HG03378 (cell line): ENCODE results near the gene LYRM4.

Experiments
- ATAC-seq: cut with Tn5 transposase; IDR thresholded peaks from one replicate; pipeline ENCODE4 v1.9.1; 2021; ENCODE audit warnings: mild to moderate bottlenecking, moderate library complexity; ENCODE audit not compliant: unreplicated experiment

LYRM4 gene

GRCh38 chr6:5103250-5103649 lies 157.5 kb downstream of the LYRM4 start:
- ATAC-seq, result no peak

GRCh38 chr6:5102267-5102970 lies 158.3 kb downstream of the LYRM4 start:
- no peak for ATAC-seq

- no peak for ATAC-seq
These were observed 159.9 kb downstream of the LYRM4 start for GRCh38 chr6:5100806-5101205.

GRCh38 chr6:5099537-5099936 lies 161.2 kb downstream of the LYRM4 start:
- no peak for ATAC-seq

- ATAC-seq, result no peak
These were observed 162.1 kb downstream of the LYRM4 start for GRCh38 chr6:5098501-5099270.

GRCh38 chr6:5096482-5096881 lies 164.3 kb downstream of the LYRM4 start:
- ATAC-seq, result no peak

GRCh38 chr6:5095236-5095635 lies 165.5 kb downstream of the LYRM4 start:
- peak; percentile 73 for ATAC-seq

- no peak for ATAC-seq
These were observed 166.4 kb downstream of the LYRM4 start for GRCh38 chr6:5094327-5094726.

- no peak for ATAC-seq
These were observed 167.3 kb downstream of the LYRM4 start for GRCh38 chr6:5093231-5094015.

GRCh38 chr6:5091210-5092069 lies 169.3 kb downstream of the LYRM4 start:
- ATAC-seq, result no peak

- ATAC-seq, result no peak
These were observed 170.1 kb downstream of the LYRM4 start for GRCh38 chr6:5090603-5091002.

GRCh38 chr6:5089481-5090438 lies 171.0 kb downstream of the LYRM4 start:
- no peak for ATAC-seq

- ATAC-seq, result no peak
These were observed 172.0 kb downstream of the LYRM4 start for GRCh38 chr6:5088780-5089179.

GRCh38 chr6:5087389-5087788 lies 173.4 kb downstream of the LYRM4 start:
- ATAC-seq, result no peak

- no peak for ATAC-seq
These were observed 174.4 kb downstream of the LYRM4 start for GRCh38 chr6:5086294-5086890.

GRCh38 chr6:5085648-5086293 lies 175.0 kb downstream of the LYRM4 start:
- ATAC-seq, result no peak

- peak; percentile 58 for ATAC-seq
These were observed 175.7 kb downstream of the LYRM4 start, which contains the start of gene PPP1R3G for GRCh38 chr6:5084781-5085647. Gene PPP1R3G (plus strand): TSS chr6:5085341. CDS start chr6:5085486, 145 bp downstream.

GRCh38 chr6:5084360-5084780 lies 176.4 kb downstream of the LYRM4 start:
- ATAC-seq, result peak; percentile 21
